ENCODE data around the gene ACTN4. TPM values are rescaled to one million over a fixed set of nuclear protein-coding genes. Genes with fewer than 3 reads are reported as not detected.

The ACTN4 gene
- total and polyA plus RNA-seq, 2 of the 4 experiments (the other 2 are of a cell fraction): 541 to 659 TPM

- H3K4me3 ChIP-seq (ENCODE audit: insufficient read depth, low read depth, low read length): no peak overlapping the region
- H4K5ac ChIP-seq (ENCODE audit: low read depth, low read length): no peak overlapping the region
- peaks cover 26% of the 10 kb centered on the region for H3K9me1 ChIP-seq (ENCODE audit: insufficient read depth, low read length)
- H2BK20ac ChIP-seq (ENCODE audit: low read depth, low read length): no peak overlapping the region
- dilution Hi-C loops (cut with HindIII; ENCODE audit: low sequenced_read_pairs, unreplicated experiment): no loop called here
- intact Hi-C loops (cut with micrococcal nuclease): no loop called here
- H3K4me1 ChIP-seq (ENCODE audit: control insufficient read depth, insufficient read depth, low read length): peaks cover 43% of the 10 kb centered on the region
- H2BK5ac ChIP-seq (ENCODE audit: low read depth, low read length, poor library complexity, severe bottlenecking): peak overlapping the region; percentile 23
- H2AK9ac ChIP-seq (replicated peaks; ENCODE audit: low read depth, low read length, poor library complexity): no peak overlapping the region
- H3K27me3 ChIP-seq (ENCODE audit: control insufficient read depth, insufficient read depth, low read length): no peaks in the 10 kb centered on the region
- no peak overlapping the region for H3K4me2 ChIP-seq (ENCODE audit: low read depth, low read length)
- H2BK120ac ChIP-seq (ENCODE audit: low read depth, low read length): no peak overlapping the region
- ChIA-PET POLR2A (ENCODE audit: unreplicated experiment) (no interaction called here), CTCF (no interaction called here)
- TF ChIP-seq USF2 (IDR thresholded peaks at IDR 0.05; ENCODE audit: low read depth, low read length) (no peak), MXI1 (IDR thresholded peaks at IDR 0.05; ENCODE audit: borderline replicate concordance, low read depth, low read length) (no peak), SMC3 (IDR thresholded peaks at IDR 0.05; ENCODE audit: low read depth, low read length) (no peak), POLR2A (IDR thresholded peaks at IDR 0.05; ENCODE audit: low read depth, low read length) (no peak)
- H3K79me1 ChIP-seq (ENCODE audit: low read depth in 1 of 2, low read length in 2 of 2): peaks cover 42 to 95% of the 10 kb centered on the region in 2 experiments
- BruUV-seq (replicated peaks): no TSS peak
- no peak overlapping the region for H2AK5ac ChIP-seq (ENCODE audit: low read depth, low read length)
- DNase-seq (no peak), ATAC-seq (ENCODE audit: low read depth) (no peak)
- WGBS, 2 experiments (ENCODE audit: extremely low coverage in 2 of 2, insufficient read length in 1 of 2): 91% methylated on average over 8 of the region's 10 CpGs; no CpG with 5 or more reads in 1 of the 2 experiments
- H4K8ac ChIP-seq (ENCODE audit: low read depth in 2 of 2, low read length in 2 of 2): 0 out of 4 replicates have a peak overlapping the region, but pooled peaks of 1 of the 2 experiments have one; percentile 42
- H3K56ac ChIP-seq (ENCODE audit: extremely low read depth, insufficient read depth, low read length): no peak overlapping the region
- H3K9ac ChIP-seq (ENCODE audit: low read depth, low read length): no peak overlapping the region
- peak overlapping the region; percentile 22; the same call in 1 of the 2 replicates for H3K27ac ChIP-seq (ENCODE audit: insufficient read depth, low read length)
- H2AFZ ChIP-seq (replicated peaks; ENCODE audit: low read length, poor library complexity): no peak overlapping the region
- no peak overlapping the region for H3K14ac ChIP-seq (replicated peaks; ENCODE audit: low read depth, low read length)
- peaks cover 93% of the 10 kb centered on the region for H3K36me3 ChIP-seq (ENCODE audit: control insufficient read depth, insufficient read depth, low read length)
- H3K23ac ChIP-seq (ENCODE audit: low read depth, low read length): no peak overlapping the region
- H4K20me1 ChIP-seq (ENCODE audit: insufficient read depth, low read length): peaks cover 55% of the 10 kb centered on the region
- in situ Hi-C loops (cut with MboI; ENCODE audit: low sequenced_read_pairs): no loop called here
- H2BK15ac ChIP-seq (ENCODE audit: low read depth, low read length): no peak overlapping the region
- H3K18ac ChIP-seq (ENCODE audit: low read depth, low read length): no peak overlapping the region
- no peaks in the 10 kb centered on the region for H3K9me3 ChIP-seq (ENCODE audit: control insufficient read depth, insufficient read depth, low read length)
- H4K91ac ChIP-seq (ENCODE audit: insufficient read depth, low read depth, low read length): no peak overlapping the region
- no peak overlapping the region for H3K4ac ChIP-seq (ENCODE audit: low read depth, low read length)
Measured at GRCh38 chr19:38708413-38709024, 61.1 kb downstream of the ACTN4 start.

Measured in IMR-90 (cell line).